Hepatocyte (in vitro differentiated cells): ENCODE data around the gene SLC25A38. TPM values are rescaled to one million over a fixed set of nuclear protein-coding genes. Genes with fewer than 3 reads are reported as not detected.

ENCODE experiments used
- DNase-seq: peaks from one replicate; pipeline ENCODE4 v3.0.0-alpha.2; 2016; ENCODE audit warnings: low spot score
- H2AFZ ChIP-seq: fragments of 200-600 bp; sonication (generic); 2 replicates; pipeline ENCODE4 v1.6.0; 2016; ENCODE audit warnings: antibody characterized with exemption, mild to moderate bottlenecking
- H3K27ac ChIP-seq: fragments of 200-600 bp; sonication (generic); 2 replicates; pipeline ENCODE4 v1.5.1; 2016; ENCODE audit warnings: mild to moderate bottlenecking
- H3K27me3 ChIP-seq: fragments of 200-600 bp; sonication (generic); 2 replicates; pipeline ENCODE4 v1.6.1; 2016
- H3K36me3 ChIP-seq: fragments of 200-600 bp; sonication (generic); replicated peaks from 2 replicates; pipeline ENCODE4 v1.5.1; 2016; ENCODE audit warnings: low read depth; ENCODE audit not compliant: insufficient read depth
- H3K4me1 ChIP-seq: fragments of 200-600 bp; sonication (generic); 2 replicates; pipeline ENCODE4 v1.5.1; 2016; ENCODE audit warnings: mild to moderate bottlenecking, moderate library complexity; ENCODE audit not compliant: insufficient read depth
- H3K4me2 ChIP-seq: fragments of 200-600 bp; sonication (generic); 2 replicates; pipeline ENCODE4 v1.6.0; 2016
- H3K4me3 ChIP-seq: fragments of 200-600 bp; sonication (generic); 2 replicates; pipeline ENCODE4 v1.5.1; 2016; ENCODE audit warnings: mild to moderate bottlenecking
- H3K79me2 ChIP-seq: fragments of 200-600 bp; sonication (generic); 2 replicates; pipeline ENCODE4 v1.6.0; 2017; ENCODE audit warnings: mild to moderate bottlenecking
- H3K9me2 ChIP-seq: fragments of 200-600 bp; sonication (generic); replicated peaks from 2 replicates; pipeline ENCODE4 v1.6.0; 2017; ENCODE audit warnings: mild to moderate bottlenecking; ENCODE audit not compliant: insufficient read depth
- H3K9me3 ChIP-seq: fragments of 200-600 bp; sonication (generic); 2 replicates; pipeline ENCODE4 v1.5.1; 2016; ENCODE audit warnings: low read depth, mild to moderate bottlenecking
- H4K20me1 ChIP-seq: fragments of 200-600 bp; sonication (generic); 2 replicates; pipeline ENCODE4 v1.6.0; 2016; ENCODE audit warnings: mild to moderate bottlenecking; ENCODE audit not compliant: insufficient read depth, poor library complexity, severe bottlenecking
- CTCF ChIP-seq: fragments of 200-600 bp; sonication (generic); IDR thresholded peaks from 2 replicates; pipeline ENCODE4 v1.5.1; 2016; ENCODE audit warnings: antibody characterized with exemption, mild to moderate bottlenecking; ENCODE audit not compliant: poor library complexity
- EZH2 ChIP-seq: fragments of 200-600 bp; sonication (generic); IDR thresholded peaks from 2 replicates; pipeline ENCODE4 v1.6.1; 2016; ENCODE audit warnings: antibody characterized with exemption, mild to moderate bottlenecking, borderline replicate concordance
- EZH2phosphoT487 ChIP-seq: fragments of 200-600 bp; sonication (generic); IDR thresholded peaks from one replicate; pipeline ENCODE4 v1.6.1; 2018; ENCODE audit warnings: antibody characterized with exemption, mild to moderate bottlenecking, low read depth, moderate library complexity; ENCODE audit not compliant: unreplicated experiment, severe bottlenecking
- WGBS: methylation state at CpG from one replicate; pipeline ENCODE4 v1.1.6; 2016; ENCODE audit warnings: low lambda C conversion rate; ENCODE audit errors: missing lambda C conversion rate; 5-methylcytosine and 5-hydroxymethylcytosine counted together
- polyA plus RNA-seq: library from polyadenylated mRNA; unstranded; fragments of >200 nt; fragmentation: Nextera tagmentation; extraction: Ambion mirVana; gene quantifications from 2 replicates; pipeline ENCODE4 v1.2.1, GENCODE V29; 2016
- total RNA-seq: library from RNA; depleted of rRNA; stranded (reverse); fragments of >200 nt; gene quantifications from 2 replicates; pipeline ENCODE4 v1.2.3, GENCODE V29; 2014

SLC25A38 gene
- total and polyA plus RNA-seq, 2 experiments from 2014 or later: 35.7 to 37.2 TPM

DNA sequence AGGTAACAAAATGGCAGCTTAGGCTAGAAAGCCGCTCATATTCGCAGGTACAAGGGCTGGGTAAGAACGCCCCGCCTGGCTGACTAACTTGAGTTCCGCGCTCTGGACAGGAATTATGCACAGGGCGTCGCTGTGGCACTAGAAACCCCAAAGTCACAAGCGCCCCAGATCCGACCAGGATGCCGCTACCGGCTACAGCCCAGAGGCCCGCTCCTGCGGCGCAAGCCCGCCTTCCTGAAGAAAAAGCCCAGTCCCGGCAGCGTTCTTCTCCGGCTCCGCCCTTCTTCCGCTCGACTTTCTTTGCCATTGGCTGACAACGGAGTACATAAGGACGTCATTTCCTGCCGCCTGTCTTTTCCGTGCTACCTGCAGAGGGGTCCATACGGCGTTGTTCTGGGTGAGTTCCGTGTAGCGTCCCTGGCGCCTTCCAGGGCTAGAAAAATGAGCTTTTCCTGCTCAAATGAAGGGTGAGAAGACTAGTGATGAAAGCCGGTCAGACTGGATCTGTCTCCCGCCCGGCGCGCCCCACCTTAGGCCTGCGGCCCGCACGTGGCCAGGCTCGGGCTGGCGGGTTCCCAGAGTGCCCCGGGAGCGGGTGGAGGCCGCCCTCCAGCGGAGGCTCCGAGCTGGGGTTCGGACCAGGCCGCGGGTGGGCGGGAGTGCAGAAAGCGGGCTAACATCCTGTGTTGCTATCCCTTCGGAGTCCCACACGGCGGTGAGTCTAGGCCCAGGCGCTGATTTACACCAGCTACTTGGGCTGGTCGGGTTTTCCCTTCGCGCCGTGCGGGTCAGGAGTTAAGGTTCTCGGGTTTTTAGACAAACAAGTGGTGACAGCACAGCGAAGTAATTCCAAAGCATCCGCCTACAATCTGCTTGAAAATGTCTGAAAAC is 23.4 kb downstream of the SLC25A38 start, which contains the start of gene RPSA:
Gene RPSA, plus strand, starts transcription at position 353 of the 891 bp plus-strand sequence. CDS start 934 bp downstream, outside the sequence.
- under 1% methylated on average over 62 of the region's 63 CpGs for WGBS
- Histone ChIP-seq H3K4me3 (peak within 1 kb of the TSS; percentile 74), H3K4me1 (peaks cover 11% of the 10 kb centered on the region), H3K27ac (peak within 1 kb of the TSS; percentile 92), H4K20me1 (peaks cover 34% of the 10 kb centered on the region), H3K36me3 (peaks cover 8% of the 10 kb centered on the region), H3K9me3 (no peaks in the 10 kb centered on the region), H3K27me3 (no peaks in the 10 kb centered on the region), H3K4me2 (peak within 1 kb of the TSS; percentile 86), H2AFZ (peak within 1 kb of the TSS; percentile 88), H3K9me2 (no peaks in the 10 kb centered on the region), H3K79me2 (peaks cover 32% of the 10 kb centered on the region)
- peak; percentile 97 for DNase-seq
- TF ChIP-seq EZH2phosphoT487: no peak
- peak; percentile 50 for TF ChIP-seq CTCF
- no peak for TF ChIP-seq EZH2

- Histone ChIP-seq H3K79me2 (peaks cover 32% of the 10 kb centered on the region), H3K4me1 (peaks cover 11% of the 10 kb centered on the region), H3K27ac (peak overlapping the region; percentile 92), H3K9me2 (no peaks in the 10 kb centered on the region), H3K4me2 (peak overlapping the region; percentile 86), H2AFZ (peak overlapping the region; percentile 41), H3K9me3 (no peaks in the 10 kb centered on the region), H3K4me3 (peak overlapping the region; percentile 74), H4K20me1 (peaks cover 34% of the 10 kb centered on the region), H3K27me3 (no peaks in the 10 kb centered on the region), H3K36me3 (peaks cover 8% of the 10 kb centered on the region)
- 4% methylated on average over 9 of the region's 9 CpGs for WGBS
- DNase-seq: no peak
- no peak for TF ChIP-seq EZH2
Measured at GRCh38 chr3:39407259-39407629, 24.1 kb downstream of the SLC25A38 start.

- no peaks in the 10 kb centered on the region for H3K27me3 ChIP-seq
- no peak for DNase-seq
- peaks cover 34% of the 10 kb centered on the region for H4K20me1 ChIP-seq
Measured at GRCh38 chr3:39407773-39408492, 24.8 kb downstream of the SLC25A38 start.

More at GRCh38 chr3:39407773-39408492, 24.8 kb downstream of the SLC25A38 start:
- H3K79me2 ChIP-seq: peaks cover 32% of the 10 kb centered on the region
- no peak overlapping the region for H3K27ac ChIP-seq
- peak overlapping the region; percentile 86 for H3K4me2 ChIP-seq
- no peak overlapping the region for H2AFZ ChIP-seq
- no peaks in the 10 kb centered on the region for H3K9me2 ChIP-seq
- TF ChIP-seq CTCF: no peak
- TF ChIP-seq EZH2: no peak
- TF ChIP-seq EZH2phosphoT487: no peak
- H3K4me3 ChIP-seq: peak overlapping the region; percentile 74
- peaks cover 11% of the 10 kb centered on the region for H3K4me1 ChIP-seq
- WGBS: 65% methylated on average over 6 of the region's 6 CpGs
- no peaks in the 10 kb centered on the region for H3K9me3 ChIP-seq
- peaks cover 8% of the 10 kb centered on the region for H3K36me3 ChIP-seq
